Left hindlimb (tissue), 1 donor: ENCODE measurements around the gene SRGAP3.

Experiments used
- DNase-seq: peaks from one replicate; pipeline ENCODE4 v3.0.0-alpha.2; 2018

The SRGAP3 gene

DNA sequence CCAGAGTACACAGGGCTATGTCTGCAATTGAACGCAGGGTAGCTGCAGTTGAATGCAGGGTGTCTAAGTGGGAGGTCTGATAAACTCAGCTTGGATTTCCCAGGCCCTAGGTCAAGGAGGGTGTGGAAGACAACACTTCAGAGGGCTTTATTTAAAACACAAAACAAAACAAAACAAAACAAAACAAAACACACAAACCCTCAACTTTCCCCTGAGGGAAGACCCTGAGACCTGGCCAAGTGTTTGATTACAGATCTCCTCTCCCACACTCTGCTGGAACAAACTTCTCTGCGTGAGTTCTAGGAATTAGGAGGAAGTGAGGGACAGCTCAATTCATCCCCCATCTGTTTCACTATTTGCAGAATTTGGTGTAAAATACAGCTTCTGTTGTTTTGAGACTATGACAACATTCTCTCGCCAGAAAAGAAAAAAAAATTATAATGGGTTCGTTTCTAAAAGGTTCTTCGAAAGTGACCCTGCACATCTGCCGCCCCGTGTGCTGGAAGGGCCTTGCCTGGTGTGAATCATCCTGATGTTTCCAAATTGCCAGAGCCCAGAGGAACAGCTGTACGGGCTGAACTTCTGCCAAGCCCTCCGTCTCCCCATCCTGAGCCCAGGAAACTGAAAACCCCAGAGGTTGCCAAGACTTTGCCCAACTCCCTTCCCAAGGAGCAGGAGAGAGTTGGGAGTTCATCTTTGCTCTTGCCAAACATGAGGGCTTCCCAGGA lies 212.9 kb downstream of the SRGAP3 start:
- peak; percentile 77 for DNase-seq

DNA sequence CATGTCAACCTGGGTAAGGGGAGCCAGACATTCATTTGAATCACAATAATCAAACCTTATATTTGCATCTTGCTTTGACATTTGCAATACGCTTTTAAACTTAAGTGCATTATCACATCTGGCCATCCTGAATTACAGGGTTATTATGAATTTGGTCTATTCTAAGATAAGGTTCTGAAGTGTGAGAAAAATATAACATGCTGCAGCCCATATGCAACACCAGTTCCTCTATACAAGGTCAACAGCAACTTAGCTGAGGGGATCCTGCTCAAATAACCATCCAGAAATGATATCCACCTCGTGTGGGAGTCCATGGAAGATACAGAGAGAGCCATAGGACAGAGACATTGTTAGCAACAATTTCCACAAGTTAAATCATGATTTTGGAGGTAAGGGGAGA lies 213.5 kb downstream of the SRGAP3 start:
- no peak for DNase-seq

DNA sequence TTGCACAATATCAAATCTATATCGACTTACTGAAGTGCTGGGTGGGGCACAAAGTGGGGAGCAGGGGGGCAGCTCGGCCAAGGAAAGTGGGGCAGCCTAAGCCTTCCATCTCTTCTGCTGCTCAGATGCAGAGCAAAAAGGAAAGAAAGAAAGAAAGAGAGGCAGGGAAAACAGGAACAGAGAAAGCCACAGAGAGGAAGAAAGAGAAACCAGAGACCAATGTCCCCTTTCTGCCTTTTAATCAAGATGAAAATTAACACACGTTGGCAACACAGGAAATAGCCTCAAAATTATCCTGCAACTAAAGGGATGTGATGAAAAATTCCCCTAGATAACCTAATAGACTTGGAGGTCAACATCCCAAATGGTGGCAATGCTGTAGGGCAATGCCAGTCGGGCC lies 214.0 kb downstream of the SRGAP3 start:
- no peak for DNase-seq

DNA sequence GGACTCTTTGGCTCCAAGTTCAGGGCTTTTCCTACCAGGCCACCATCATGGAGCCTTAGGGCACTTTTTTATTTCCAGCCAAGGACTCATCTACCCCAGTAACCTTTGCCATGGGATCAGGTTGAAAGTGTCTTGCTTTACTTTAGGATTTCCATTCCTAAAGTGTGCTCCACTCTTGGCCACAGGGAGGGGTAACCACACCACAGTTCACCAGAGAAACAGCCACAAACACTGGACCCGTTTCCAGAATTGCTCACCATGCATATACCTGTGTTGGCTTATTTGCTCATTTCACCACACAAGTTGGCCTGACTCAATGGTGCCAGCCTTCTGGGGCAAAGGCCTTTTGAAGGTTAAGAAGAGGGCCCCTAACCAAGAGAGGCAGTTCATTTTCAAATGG lies 215.6 kb downstream of the SRGAP3 start:
- no peak for DNase-seq

DNA sequence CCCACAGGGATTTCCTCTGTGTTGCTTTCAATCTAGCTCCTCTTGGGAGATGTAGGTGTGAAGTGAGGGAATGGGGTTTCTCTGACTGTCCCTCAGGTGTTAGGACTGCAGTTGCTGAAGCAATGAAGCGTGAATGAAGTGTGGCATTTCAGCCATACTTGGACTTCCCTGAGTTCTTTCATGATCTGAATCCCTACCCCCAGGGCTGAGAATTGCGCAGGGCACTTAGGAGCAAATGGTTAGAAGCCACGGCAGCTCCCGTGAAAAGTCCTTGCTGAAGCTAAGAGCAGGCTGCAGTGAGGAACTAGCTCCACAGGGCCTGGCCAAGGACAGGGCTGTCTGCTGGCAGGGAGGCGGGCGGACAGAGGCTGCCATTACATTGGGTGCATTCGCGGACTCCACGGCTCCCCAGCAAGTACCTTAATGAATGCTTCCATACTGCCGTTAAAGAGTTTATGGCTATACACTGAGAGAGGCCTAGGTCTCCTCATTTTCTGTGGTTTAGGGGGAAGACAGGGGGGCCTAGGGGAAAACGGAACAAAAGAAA lies 217.1 kb downstream of the SRGAP3 start:
- no peak for DNase-seq

DNA sequence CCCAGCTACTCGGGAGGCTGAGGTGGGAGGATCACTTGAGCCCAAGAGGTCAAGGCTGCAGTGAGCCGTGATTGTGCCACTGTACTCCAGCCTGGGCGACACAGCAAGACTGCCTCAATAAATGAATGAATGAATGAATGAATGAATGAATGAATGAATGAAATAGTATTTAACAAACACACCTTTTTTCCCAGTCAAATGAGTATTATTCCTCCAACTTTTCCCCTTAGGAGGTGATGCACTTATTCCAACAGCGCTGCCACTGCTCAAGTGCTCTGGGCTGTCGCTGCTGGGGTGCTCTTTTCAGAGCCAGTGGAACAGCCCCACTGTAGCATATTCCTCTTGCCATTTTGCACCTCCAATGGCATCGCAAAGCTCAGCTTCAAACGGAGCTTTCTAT lies 219.4 kb downstream of the SRGAP3 start:
- no peak for DNase-seq

DNA sequence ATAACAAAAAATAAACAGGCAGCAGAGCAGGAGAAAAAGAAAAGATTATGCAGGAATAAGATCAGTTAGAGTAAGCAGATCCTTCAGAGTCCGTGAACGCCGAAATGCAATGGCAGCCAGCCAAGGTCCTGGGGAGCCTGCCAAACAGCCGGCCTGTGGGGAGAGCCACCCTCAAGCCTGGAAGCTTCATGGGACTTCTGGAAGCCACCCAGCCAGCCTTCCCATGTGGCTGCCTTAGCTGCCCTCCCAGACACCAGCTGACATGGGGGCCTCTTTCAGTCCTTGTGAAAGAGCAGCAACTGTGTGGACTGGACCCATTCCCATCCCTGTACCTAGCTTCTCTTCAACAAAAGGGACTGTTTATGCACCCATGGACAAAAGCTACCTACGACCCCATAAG lies 221.3 kb downstream of the SRGAP3 start:
- peak; percentile 87 for DNase-seq

DNA sequence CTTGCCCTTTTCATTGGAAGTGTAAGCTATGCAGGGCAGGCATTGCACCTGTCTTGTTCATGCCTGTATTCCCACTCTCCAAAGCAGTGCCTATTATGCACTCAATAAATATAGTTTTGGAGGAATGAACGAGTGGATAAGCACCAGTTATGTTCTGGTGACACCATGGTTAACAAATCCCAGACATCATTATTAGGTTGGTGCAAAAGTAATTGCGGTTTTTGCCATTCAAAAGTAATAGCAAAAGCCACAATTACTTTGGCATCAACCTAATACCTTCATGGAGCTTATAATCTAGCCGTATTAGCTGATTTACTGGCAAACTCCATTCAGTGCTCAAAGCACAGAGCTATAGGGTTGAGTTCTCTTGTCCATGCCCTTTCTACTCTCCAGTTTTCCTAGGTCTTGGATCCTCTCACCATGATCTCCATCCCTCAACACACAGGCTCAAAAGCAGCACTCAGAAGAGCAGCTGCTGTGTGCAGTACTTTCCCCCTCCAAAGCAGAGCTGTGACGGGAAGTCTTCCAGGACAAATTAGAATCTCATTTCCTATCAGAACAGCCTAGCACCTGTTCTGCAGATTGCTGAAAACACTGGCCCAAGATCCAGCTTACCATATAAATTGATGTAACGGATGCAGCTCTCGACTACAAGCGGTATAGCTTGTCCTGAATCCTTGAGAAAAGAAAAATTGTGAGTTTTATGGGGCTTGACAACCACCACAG lies 223.0 kb downstream of the SRGAP3 start:
- peak; percentile 56 for DNase-seq

DNA sequence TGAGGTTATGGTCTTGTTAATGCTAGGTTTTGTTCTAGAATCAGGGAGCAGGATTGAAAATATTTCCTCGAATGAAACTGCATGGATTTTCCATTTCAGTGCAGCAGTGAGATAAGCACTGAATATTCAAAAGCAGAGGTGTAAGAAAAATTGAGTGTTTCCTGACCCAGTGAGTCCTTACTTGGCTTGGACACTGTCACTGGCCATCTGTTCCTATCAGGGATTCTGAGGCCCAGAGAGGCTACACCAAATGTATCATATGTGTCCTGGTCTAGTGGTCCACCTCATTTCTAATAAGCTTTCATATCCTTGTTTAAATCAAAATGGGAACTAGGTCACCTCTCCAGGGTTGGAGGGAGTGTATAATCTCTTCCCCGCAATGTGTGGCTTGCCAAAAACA lies 225.1 kb downstream of the SRGAP3 start:
- no peak for DNase-seq

DNA sequence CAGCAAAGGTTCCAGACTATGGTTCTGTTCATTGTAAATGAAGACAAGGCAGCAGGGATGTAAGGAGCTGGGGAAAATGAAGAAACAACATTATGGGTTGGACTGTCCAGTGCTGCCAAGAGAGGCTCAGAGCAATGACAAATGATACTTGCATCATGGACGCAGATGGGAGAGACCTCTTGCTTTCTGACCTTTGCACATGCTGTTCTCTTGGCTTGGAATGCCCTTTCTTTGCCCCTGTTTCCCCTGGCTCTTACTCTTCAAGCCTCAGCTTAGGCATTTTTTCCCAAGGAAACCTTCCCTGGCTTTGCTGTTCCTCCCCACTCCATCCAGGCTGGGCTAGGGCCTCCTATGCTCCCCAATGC lies 226.2 kb downstream of the SRGAP3 start:
- DNase-seq: no peak

DNA sequence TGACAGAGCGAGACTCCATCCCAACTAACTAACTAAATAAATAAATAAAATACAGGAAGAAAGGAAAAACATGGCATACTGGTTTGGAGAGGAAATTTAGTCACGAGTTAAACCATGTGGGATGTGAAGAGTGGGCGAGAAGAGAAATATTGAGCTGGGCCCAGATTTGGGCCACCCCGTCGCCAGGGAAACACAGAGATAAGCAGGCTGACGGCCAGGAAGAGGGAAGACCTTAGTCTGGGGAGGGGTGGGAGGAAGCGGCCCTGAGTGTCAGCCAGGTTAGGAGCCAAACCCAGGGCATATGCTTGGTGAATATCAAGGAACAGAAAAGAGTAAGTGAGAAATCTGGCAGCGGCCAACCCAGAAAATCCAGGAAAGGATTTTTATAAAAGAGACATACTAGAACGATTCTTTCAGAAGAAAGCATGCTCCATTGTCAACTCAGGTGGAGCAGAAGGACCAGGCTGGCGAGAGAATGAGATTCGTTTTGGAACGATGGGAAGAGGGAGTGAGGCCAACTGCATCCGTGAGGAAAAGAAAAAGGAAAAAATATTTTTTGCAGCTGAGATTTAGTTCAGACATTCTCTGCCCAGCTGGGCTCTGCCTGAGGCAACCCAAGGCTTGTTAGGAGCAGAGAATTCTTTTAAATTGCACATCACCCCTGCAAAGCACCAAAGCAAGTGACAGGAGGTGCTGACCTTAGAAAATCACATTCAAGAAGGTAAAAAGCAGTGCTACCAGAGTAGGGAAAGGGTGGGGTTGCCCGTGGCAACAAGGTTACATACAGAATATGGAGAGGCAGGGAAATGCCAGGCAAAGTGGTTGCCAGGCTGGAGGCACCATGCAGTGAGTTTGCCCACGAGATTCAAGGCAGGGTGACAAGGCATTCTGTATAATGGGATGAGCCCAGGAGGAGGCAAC lies 226.9 kb downstream of the SRGAP3 start:
- DNase-seq: no peak

DNA sequence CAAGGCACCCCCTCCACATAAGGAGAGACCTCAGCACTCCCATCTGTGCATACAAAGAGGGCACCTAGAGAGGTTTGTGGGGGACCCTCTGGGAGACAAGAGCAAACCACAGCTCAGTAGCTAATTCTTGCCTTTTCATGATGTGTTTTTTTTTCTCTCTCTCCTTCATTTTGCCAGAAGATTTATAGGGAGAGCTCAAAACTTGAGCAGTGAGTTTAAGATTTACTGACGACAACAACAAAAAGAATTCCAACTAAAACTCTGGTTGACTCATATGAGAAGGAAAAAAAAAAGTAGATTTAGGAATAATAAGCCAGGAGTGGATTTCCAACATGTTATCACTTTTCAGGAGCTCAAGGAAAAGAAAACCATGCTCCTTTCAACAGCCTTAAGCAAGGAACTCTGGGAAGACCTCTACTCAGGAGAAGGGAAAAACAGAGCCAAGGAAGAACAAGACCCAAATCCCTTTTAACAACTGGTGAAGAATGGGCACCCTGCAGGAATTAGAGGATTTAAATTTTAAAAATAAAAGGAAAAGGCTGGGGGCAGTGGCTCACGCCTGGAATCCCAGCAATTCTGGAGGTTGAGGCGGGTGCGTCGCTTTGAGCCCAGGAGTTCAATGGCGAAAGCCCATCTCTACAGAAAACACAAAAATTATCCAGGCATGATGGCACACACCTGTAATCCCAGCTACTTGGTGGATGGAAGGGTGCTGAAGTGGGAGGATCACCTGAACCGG lies 228.0 kb downstream of the SRGAP3 start:
- DNase-seq: no peak

DNA sequence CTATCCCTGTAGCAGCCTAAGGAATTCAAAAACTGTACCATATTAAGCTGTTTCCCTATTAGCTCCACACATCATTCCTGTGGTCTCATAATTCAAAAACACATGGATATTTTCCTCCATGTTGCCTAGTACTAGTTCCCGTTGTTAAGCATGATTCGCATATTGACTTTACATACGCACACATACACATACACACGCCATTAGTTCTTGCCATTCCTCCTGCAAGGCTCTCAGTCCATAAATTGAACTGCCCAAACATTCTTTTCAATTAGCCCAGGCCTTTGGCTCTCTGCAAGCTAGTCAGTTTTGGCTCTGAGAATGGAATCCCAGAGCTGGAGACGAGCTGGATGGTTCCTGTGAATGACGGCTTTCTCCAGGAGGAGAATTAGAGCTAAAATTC lies 229.0 kb downstream of the SRGAP3 start:
- no peak for DNase-seq

DNA sequence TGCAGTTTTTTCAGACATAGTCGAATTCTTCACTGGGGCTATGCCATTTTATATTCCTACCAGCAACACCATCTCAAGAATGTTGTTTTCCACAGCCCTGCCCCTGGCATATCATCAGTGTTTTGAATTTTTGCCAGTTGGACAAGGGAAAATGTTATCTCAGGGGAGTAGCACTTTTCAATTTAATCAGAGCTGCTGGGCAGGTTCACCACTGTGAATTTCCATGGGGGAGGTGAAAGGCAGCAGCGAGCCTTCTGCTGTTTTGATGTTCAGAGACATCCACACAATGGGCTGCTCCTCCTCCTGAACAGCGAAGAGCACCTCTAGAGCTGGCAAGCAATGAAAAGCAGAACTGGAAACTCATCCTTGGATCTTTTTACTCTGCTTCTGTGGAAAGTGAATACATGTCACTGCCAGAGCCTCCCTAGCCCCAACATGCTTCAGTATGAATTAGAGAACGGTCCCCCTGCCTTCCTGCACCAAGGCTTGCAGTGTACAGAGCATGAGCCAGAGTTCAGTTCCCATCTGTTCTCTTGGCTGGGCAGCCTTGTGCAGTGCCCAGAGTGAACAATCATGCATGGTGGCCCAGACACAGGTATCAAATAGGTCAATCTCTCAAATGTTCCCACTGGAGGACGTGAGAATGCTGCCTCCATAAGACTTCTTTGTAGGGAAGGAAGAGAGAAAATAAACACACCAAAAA lies 230.0 kb downstream of the SRGAP3 start:
- no peak for DNase-seq

DNA sequence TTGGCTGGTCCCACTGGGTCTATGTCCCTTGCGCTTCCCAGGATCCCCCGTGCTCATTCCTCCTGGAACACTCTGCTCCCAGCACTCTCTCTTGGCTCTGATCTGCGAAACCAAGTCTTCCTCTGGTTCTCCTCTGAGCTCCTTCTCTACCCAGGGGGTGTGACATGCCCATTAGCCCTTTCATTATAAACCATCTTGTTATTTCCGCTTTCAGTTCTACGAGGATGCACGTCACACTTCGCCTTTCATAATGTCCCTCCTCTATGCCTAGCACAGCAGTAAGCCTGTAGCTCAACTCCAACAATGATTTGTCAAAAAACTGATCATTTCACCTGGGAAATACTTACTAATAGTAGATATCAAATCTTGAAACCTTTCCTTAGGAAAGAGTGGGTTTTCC lies 234.2 kb downstream of the SRGAP3 start:
- no peak for DNase-seq

DNA sequence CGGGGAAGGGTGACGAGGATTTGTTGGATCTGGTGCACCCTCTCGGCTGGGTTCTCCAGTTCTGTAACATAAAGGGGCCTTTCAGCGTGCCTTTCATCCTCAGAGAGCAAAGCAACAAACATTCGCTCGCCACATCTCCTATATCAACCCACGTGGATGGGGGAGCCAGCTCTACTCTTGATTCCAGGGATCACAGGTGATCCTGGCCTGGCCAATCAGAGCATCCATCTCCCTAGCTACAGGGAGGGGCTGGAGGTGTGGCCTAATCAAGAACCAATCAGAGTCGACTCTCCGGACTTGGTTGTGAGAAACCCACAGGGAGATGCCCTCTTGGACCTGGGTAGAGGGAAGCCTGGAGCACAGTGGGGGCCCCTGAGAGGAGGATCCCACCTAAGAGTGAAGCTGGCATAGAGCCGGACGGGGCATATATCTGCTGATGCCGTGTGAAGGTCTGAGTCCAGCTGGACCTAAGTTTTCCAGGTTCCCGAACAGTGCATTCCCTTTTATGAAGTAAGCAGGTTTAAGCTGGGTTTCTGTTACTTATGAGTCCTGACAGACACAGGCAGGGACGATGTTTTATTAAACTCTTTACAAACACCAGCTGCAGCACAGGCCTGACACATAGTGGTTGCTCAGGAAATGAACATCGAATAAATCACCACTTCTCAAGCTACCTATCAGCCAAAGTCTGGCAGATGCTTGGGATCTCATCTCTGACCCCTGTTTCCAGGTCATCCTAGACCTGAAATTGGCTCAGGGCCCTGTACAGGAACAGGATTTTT lies 235.5 kb downstream of the SRGAP3 start:
- no peak for DNase-seq

DNA sequence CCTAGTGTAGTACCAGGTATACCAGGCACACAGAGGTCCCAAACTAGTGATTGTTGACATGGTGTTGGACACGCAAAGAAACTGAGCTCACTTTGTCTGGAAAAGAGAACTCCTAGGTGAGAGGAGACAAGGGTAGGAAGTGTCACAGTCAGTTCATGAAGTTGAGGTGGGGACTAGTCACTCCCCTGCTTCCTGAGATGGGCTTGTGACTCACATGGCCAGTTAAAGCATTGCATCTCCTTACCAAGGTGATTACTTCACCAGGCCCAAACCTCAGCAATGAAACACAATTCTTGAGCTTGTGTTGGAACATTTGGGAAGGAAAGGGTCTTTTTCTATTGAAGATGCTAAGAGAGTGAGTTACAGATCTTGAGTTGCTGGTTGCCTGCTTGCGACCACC lies 236.9 kb downstream of the SRGAP3 start:
- no peak for DNase-seq

DNA sequence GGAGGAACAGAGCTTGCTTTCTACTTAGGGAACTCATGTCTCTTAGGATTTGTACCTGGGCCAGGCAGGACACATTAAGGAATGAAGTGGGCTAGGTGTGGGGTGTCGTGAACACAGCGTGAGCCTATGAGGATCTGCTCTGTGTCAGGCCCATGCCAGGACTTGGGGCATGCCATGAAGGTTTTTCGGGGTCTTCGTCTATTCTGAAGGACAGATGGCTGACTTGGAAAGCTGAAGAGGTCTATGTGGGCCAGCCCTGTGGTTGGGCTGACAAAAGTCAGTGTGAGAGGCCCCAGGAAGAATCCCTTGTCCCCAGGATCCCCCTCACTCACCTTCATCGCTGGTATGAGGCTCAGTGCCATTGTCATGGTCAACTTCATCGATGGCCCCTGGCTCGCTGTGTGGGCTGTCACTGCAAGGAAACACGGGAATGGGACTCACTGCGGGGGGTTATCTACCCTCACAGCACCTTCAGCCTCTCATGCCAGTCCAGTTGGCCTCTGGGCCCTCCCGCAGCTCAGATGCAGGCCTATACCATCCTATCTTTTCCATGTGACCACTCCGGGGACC lies 239.4 kb downstream of the SRGAP3 start:
- no peak for DNase-seq

DNA sequence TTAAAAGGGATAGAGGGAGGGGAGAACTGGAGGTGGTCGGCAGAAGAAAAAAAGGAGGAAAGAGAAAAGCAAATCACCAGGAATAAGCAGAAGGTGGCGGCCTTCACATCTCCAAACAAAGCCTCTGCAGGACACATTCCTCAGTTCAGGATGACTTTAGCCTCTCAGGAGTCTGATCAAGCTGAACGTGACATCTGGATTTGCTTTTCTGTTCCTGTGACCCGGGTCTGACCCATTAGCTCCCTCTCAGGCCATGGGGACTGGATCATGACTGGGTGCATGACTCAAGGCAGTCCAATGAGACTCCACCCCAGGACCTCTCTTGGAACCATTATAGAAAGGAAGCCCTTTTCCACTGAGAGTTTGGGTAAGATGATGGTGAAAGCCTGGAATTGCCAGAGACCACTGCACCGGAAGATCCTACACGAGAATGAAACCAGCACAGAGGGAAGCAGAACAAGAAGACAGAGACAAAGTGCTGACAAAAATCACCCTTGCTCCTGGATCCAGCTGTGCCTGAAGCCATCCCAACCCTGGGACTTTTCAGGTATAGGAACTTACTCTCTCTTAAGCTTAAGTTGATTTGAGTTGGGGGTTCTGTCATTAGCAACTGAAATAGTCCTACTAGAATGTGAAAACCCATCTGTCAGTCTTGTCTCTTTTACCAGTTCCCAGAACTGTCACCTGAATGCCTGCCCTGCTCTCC lies 240.7 kb downstream of the SRGAP3 start:
- DNase-seq: no peak

DNA sequence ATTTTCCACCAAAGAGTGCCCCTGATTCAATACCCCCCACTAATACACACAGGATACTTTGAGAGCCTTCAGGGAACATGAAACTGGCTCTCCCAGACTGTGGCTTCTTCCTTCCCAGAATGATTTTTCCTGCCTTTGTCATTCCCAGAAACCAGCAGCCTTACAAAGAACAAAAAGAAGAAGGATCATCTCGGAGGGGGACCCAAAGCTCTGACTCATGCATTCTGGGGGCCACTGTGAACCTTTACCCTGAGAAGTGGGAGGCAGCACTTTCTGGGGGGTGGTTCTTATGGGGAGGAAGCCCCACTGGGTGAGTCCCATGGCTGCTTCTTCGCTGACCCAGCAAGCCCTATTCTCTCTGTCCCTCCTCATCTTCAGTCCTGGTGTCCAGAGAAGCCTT lies 241.5 kb downstream of the SRGAP3 start:
- DNase-seq: no peak
